ENCODE measurements around the gene CDY2A. TPM values are rescaled to one million over a fixed set of nuclear protein-coding genes. Genes with fewer than 3 reads are reported as not detected.

Gene CDY2A
- total RNA-seq, 4 donors from 2014 or later = not detected

Other genes starting within 250 kb of the CDY2A start
- gene CDY2B, start 145.6 kb upstream of the CDY2A start, total RNA-seq = not detected

All from gastroesophageal sphincter (tissue), 4 donors.